Gastrocnemius medialis (tissue), 4 donors: Measurements from ENCODE around the gene OPRM1. TPM values are rescaled to one million over a fixed set of nuclear protein-coding genes. Genes with fewer than 3 reads are reported as not detected.

ENCODE experiments used
- ATAC-seq, 2 donors: fragments of 150-250 bp; one replicate each; pipeline ENCODE4 v1.9.1; 2016
- DNase-seq, 2 donors: peaks; one replicate each; pipeline ENCODE4 v3.0.0-alpha.2; 2019
- H3K27ac ChIP-seq, 4 donors: fragments of 200-600 bp; sonication (generic); 1 replicate in 1 of 4; 2 replicates in 3 of 4; pipeline ENCODE4 v1.5.1; 2016 to 2018; ENCODE audit warnings: mild to moderate bottlenecking in 2 of 4, moderate library complexity in 1 of 4
- H3K27me3 ChIP-seq, 3 donors: fragments of 200-600 bp; sonication (generic) in 2 of 3; 1 replicate in 1 of 3; 2 replicates in 2 of 3; pipeline versions ENCODE4 v1.5.1 to v1.6.0; 2016 to 2019; ENCODE audit warnings: mild to moderate bottlenecking in 1 of 3, moderate library complexity in 1 of 3
- H3K36me3 ChIP-seq, 2 donors: fragments of 200-600 bp; sonication (generic) in 1 of 2; one replicate each; pipeline ENCODE4 v1.5.1; 2017 to 2018
- H3K4me1 ChIP-seq, 2 donors: fragments of 200-600 bp; sonication (generic) in 1 of 2; one replicate each; pipeline ENCODE4 v1.5.1; 2016 to 2017; ENCODE audit warnings: mild to moderate bottlenecking in 2 of 2
- H3K4me3 ChIP-seq, 4 donors: fragments of 200-600 bp; sonication (generic) in 3 of 4; 1 replicate in 1 of 4; 2 replicates in 3 of 4; pipeline ENCODE4 v1.5.1; 2016 to 2019; ENCODE audit warnings: mild to moderate bottlenecking in 2 of 4
- H3K9me3 ChIP-seq, 3 donors: fragments of 200-600 bp; sonication (generic) in 2 of 3; 1 replicate in 1 of 3; 2 replicates in 2 of 3; pipeline ENCODE4 v1.5.1; 2016 to 2019
- POLR2A ChIP-seq, 2 donors: fragments of 450-650 bp; IDR thresholded peaks; one replicate each; pipeline ENCODE4 v1.6.1; 2017; ENCODE audit warnings: antibody characterized with exemption in 2 of 2, mild to moderate bottlenecking in 2 of 2, moderate library complexity in 2 of 2
- in situ Hi-C, 4 donors: fragments of 200-750 bp; cut with MboI; loops; one replicate each; pipeline versions ENCODE4 v1.15.0 to v1.8.0; 2017; ENCODE audit warnings: low sequenced_read_pairs in 4 of 4
- intact Hi-C: fragments of 100-400 bp; cut with DNase I; formaldehyde crosslinking; loops from one replicate; pipeline ENCODE4 v1.15.1; 2023; ENCODE audit warnings: low total_unique reads
- total RNA-seq, 4 donors: library from RNA; depleted of rRNA; stranded (reverse); fragments of >200 nt; gene quantifications; one replicate each; pipeline versions ENCODE4 v1.1.0 to v1.2.3, GENCODE V29; 2016
- TF ChIP-seq, protein P1 (sequence below), 5 experiments: fragments of 450-650 bp in 3 of 5; fragments of 200-600 bp in 2 of 5; sonication (generic) in 2 of 5; IDR thresholded peaks in 4 of 5; conservative IDR thresholded peaks in 1 of 5; 1 replicate in 4 of 5; 2 replicates in 1 of 5; pipeline ENCODE4 v1.5.1; 2016 to 2019; ENCODE audit warnings: antibody characterized with exemption in 5 of 5, mild to moderate bottlenecking in 3 of 5, moderate library complexity in 3 of 5

The OPRM1 gene
- total RNA-seq, 4 donors from 2014 or later: not detected

- ATAC-seq (no peak), DNase-seq (no peak)
- Histone ChIP-seq H3K4me3 (no peak overlapping the region), H3K4me1 (no peaks in the 10 kb centered on the region), H3K36me3 (no peaks in the 10 kb centered on the region), H3K9me3 (no peaks in the 10 kb centered on the region), H3K27me3 (no peaks in the 10 kb centered on the region), H3K27ac (no peak overlapping the region)
- in situ Hi-C loops: no loop called here
- intact Hi-C loops: no loop called here
- TF ChIP-seq, protein P1, sequence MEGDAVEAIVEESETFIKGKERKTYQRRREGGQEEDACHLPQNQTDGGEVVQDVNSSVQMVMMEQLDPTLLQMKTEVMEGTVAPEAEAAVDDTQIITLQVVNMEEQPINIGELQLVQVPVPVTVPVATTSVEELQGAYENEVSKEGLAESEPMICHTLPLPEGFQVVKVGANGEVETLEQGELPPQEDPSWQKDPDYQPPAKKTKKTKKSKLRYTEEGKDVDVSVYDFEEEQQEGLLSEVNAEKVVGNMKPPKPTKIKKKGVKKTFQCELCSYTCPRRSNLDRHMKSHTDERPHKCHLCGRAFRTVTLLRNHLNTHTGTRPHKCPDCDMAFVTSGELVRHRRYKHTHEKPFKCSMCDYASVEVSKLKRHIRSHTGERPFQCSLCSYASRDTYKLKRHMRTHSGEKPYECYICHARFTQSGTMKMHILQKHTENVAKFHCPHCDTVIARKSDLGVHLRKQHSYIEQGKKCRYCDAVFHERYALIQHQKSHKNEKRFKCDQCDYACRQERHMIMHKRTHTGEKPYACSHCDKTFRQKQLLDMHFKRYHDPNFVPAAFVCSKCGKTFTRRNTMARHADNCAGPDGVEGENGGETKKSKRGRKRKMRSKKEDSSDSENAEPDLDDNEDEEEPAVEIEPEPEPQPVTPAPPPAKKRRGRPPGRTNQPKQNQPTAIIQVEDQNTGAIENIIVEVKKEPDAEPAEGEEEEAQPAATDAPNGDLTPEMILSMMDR (IDR thresholded peaks at IDR 0.05 in 4 of 5, conservative IDR thresholded peaks at IDR 0.05 in 1 of 5): no peak
- TF ChIP-seq POLR2A (IDR thresholded peaks at IDR 0.05): no peak
These were observed 203.7 kb downstream of the OPRM1 start for GRCh38 chr6:154242617-154243357.

DNA sequence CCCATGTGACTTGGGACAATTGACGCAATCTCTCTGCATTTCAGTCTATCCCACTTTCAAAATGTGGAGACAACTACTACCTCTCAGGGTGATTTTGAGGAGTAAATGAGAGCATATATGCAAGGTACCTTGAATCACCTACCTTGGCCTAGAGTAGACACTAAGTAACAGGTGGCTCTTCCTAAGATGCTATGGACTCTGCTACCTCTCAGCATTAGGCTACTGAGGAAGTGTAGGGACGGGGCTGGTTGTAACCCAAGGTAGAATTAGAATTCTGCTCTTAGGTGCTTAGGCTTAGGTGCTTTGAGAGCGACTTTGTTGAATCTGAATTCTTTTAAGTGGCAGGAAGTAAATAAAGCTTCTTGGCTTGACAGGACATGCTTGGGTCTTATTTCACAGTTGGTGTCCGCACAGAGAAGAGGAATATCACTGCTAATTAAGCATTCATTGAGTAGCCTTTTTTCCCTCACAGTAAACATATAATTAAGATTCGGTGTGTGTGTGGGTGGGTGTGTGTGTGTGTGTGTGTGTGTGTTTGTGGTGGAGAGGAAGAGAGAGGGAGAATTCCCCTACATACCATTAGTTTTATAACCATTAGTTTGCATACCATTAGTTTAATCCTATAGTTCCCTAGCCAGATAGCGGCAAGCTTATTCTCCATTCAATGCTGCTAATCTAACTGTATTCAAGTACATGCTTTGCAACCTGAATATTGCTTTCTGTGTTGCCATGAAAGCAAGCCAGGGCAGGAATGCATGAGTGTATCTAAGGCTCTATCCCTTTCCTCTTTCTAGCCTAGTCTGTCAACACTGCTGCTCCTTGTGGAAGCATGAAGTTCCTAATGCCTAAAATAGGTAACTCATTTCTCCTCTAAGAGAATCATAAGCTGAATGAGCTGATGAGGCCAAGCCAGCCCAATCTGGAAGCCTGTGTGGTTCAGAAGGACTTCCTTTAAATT, 205.0 kb downstream of the OPRM1 start:
- no peaks in the 10 kb centered on the region for H3K4me1 ChIP-seq
- no peaks in the 10 kb centered on the region for H3K27me3 ChIP-seq
- H3K36me3 ChIP-seq: no peaks in the 10 kb centered on the region
- intact Hi-C loops: no loop called here
- DNase-seq: no peak
- no peak overlapping the region for H3K4me3 ChIP-seq
- H3K9me3 ChIP-seq: no peaks in the 10 kb centered on the region
- H3K27ac ChIP-seq: no peak overlapping the region
- TF ChIP-seq POLR2A (IDR thresholded peaks at IDR 0.05): no peak
- TF ChIP-seq, protein P1 (IDR thresholded peaks at IDR 0.05 in 4 of 5, conservative IDR thresholded peaks at IDR 0.05 in 1 of 5): no peak
- ATAC-seq: no peak
- in situ Hi-C loops: no loop called here

DNA sequence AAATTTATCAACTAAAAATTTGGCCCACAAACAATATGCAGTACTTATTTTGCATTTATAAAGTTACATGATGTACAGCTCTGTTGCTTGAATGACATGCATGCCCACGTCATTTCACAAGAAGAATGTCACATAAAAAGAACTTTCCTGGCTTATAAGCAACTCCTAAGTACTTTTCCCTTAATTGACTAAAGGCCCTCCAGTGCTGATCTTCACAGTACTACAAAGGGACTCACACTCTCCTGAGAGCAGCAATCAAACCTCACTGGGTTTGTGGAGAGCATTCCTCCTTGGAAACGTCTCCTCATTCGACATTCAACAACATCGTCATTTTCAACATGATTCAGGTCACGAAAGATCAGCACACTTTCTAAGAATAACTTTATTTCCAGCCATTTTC, 206.5 kb downstream of the OPRM1 start:
- intact Hi-C loops (no loop called here), in situ Hi-C loops (no loop called here)
- TF ChIP-seq, protein P1 (IDR thresholded peaks at IDR 0.05 in 4 of 5, conservative IDR thresholded peaks at IDR 0.05 in 1 of 5): no peak
- no peak for TF ChIP-seq POLR2A (IDR thresholded peaks at IDR 0.05)
- ATAC-seq (no peak), DNase-seq (no peak)
- Histone ChIP-seq H3K4me1 (no peaks in the 10 kb centered on the region), H3K27ac (no peak overlapping the region), H3K4me3 (no peak overlapping the region), H3K9me3 (no peaks in the 10 kb centered on the region), H3K27me3 (no peaks in the 10 kb centered on the region), H3K36me3 (no peaks in the 10 kb centered on the region)

GRCh38 chr6:154246723-154247118, 207.7 kb downstream of the OPRM1 start:
- Histone ChIP-seq H3K36me3 (no peaks in the 10 kb centered on the region), H3K4me1 (no peaks in the 10 kb centered on the region), H3K9me3 (no peaks in the 10 kb centered on the region), H3K4me3 (peak overlapping the region in 2 of 4 donors; percentile 8 to 23), H3K27me3 (no peaks in the 10 kb centered on the region), H3K27ac (no peak overlapping the region)
- ATAC-seq (no peak), DNase-seq (no peak)
- in situ Hi-C loops (no loop called here), intact Hi-C loops (no loop called here)
- TF ChIP-seq POLR2A (IDR thresholded peaks at IDR 0.05): no peak
- TF ChIP-seq, protein P1 (IDR thresholded peaks at IDR 0.05 in 4 of 5, conservative IDR thresholded peaks at IDR 0.05 in 1 of 5): no peak
